Gastrocnemius medialis (tissue), 4 donors: ENCODE results near the gene CHEK2. TPM values are rescaled to one million over a fixed set of nuclear protein-coding genes. Genes with fewer than 3 reads are reported as not detected.
"Not testable (repeated sequence)": the region's sequence is repeated elsewhere in the genome, so short reads cannot be mapped to it uniquely, and the experiment has no call there.

Experiments
- ATAC-seq, 2 donors: fragments of 150-250 bp; one replicate each; pipeline ENCODE4 v1.9.1; 2016
- DNase-seq, 2 donors: peaks; one replicate each; pipeline ENCODE4 v3.0.0-alpha.2; 2019
- H3K27ac ChIP-seq, 4 donors: fragments of 200-600 bp; sonication (generic); 1 replicate in 1 of 4; 2 replicates in 3 of 4; pipeline ENCODE4 v1.5.1; 2016 to 2018; ENCODE audit warnings: mild to moderate bottlenecking in 2 of 4, moderate library complexity in 1 of 4
- H3K27me3 ChIP-seq, 3 donors: fragments of 200-600 bp; sonication (generic) in 2 of 3; 1 replicate in 1 of 3; 2 replicates in 2 of 3; pipeline versions ENCODE4 v1.5.1 to v1.6.0; 2016 to 2019; ENCODE audit warnings: mild to moderate bottlenecking in 1 of 3, moderate library complexity in 1 of 3
- H3K36me3 ChIP-seq, 2 donors: fragments of 200-600 bp; sonication (generic) in 1 of 2; one replicate each; pipeline ENCODE4 v1.5.1; 2017 to 2018
- H3K4me1 ChIP-seq, 2 donors: fragments of 200-600 bp; sonication (generic) in 1 of 2; one replicate each; pipeline ENCODE4 v1.5.1; 2016 to 2017; ENCODE audit warnings: mild to moderate bottlenecking in 2 of 2
- H3K4me3 ChIP-seq, 4 donors: fragments of 200-600 bp; sonication (generic) in 3 of 4; 1 replicate in 1 of 4; 2 replicates in 3 of 4; pipeline ENCODE4 v1.5.1; 2016 to 2019; ENCODE audit warnings: mild to moderate bottlenecking in 2 of 4
- H3K9me3 ChIP-seq, 3 donors: fragments of 200-600 bp; sonication (generic) in 2 of 3; 1 replicate in 1 of 3; 2 replicates in 2 of 3; pipeline ENCODE4 v1.5.1; 2016 to 2019
- POLR2A ChIP-seq, 2 donors: fragments of 450-650 bp; IDR thresholded peaks; one replicate each; pipeline ENCODE4 v1.6.1; 2017; ENCODE audit warnings: antibody characterized with exemption in 2 of 2, mild to moderate bottlenecking in 2 of 2, moderate library complexity in 2 of 2
- in situ Hi-C, 4 donors: fragments of 200-750 bp; cut with MboI; loops; one replicate each; pipeline versions ENCODE4 v1.15.0 to v1.8.0; 2017; ENCODE audit warnings: low sequenced_read_pairs in 4 of 4
- intact Hi-C: fragments of 100-400 bp; cut with DNase I; formaldehyde crosslinking; loops from one replicate; pipeline ENCODE4 v1.15.1; 2023; ENCODE audit warnings: low total_unique reads
- total RNA-seq, 4 donors: library from RNA; depleted of rRNA; stranded (reverse); fragments of >200 nt; gene quantifications; one replicate each; pipeline versions ENCODE4 v1.1.0 to v1.2.3, GENCODE V29; 2016
- TF ChIP-seq, protein P1 (sequence below), 5 experiments: fragments of 450-650 bp in 3 of 5; fragments of 200-600 bp in 2 of 5; sonication (generic) in 2 of 5; IDR thresholded peaks in 4 of 5; conservative IDR thresholded peaks in 1 of 5; 1 replicate in 4 of 5; 2 replicates in 1 of 5; pipeline ENCODE4 v1.5.1; 2016 to 2019; ENCODE audit warnings: antibody characterized with exemption in 5 of 5, mild to moderate bottlenecking in 3 of 5, moderate library complexity in 3 of 5

The CHEK2 gene
- total RNA-seq, 4 donors from 2014 or later: 0.58 to 5.7 (median 3.7) TPM

DNA sequence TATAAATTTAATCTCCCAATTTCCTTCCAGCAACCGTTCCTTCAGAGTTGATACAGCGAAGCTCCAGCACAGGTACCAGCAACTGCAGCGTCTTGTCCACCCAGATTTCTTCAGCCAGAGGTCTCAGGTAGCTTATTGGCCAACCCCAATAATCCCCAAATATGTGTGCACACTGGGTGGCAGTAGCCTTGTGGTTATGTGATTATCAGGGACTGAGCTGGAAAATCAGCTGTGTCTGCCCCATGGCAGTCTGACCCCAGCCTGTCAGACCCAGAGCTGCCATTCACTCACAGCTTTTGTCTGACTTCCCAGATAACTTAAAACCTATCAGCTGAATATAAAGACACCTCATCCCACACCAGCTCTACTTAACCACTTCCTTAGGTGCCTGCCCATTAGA is 2.2 kb upstream of the CHEK2 start:
- H3K4me1 ChIP-seq: peaks cover 12 to 13% of the 10 kb centered on the region in 2 donors
- intact Hi-C loops: loop anchor here (10.0 kb wide), 1 partner anchor 139 kb away; no protein-coding TSS in a partner anchor
- DNase-seq (no peak), ATAC-seq (no peak)
- in situ Hi-C loops: loop anchor here in 1 of 4 donors (10.0 kb wide), 1 partner anchor 139 kb away; no protein-coding TSS in a partner anchor
- no peak overlapping the region for H3K27ac ChIP-seq
- H3K4me3 ChIP-seq: no peak overlapping the region
- H3K36me3 ChIP-seq: peaks cover 0 to 53% of the 10 kb centered on the region in 2 donors
- H3K27me3 ChIP-seq: no peaks in the 10 kb centered on the region
- H3K9me3 ChIP-seq: no peaks in the 10 kb centered on the region
- TF ChIP-seq, protein P1, sequence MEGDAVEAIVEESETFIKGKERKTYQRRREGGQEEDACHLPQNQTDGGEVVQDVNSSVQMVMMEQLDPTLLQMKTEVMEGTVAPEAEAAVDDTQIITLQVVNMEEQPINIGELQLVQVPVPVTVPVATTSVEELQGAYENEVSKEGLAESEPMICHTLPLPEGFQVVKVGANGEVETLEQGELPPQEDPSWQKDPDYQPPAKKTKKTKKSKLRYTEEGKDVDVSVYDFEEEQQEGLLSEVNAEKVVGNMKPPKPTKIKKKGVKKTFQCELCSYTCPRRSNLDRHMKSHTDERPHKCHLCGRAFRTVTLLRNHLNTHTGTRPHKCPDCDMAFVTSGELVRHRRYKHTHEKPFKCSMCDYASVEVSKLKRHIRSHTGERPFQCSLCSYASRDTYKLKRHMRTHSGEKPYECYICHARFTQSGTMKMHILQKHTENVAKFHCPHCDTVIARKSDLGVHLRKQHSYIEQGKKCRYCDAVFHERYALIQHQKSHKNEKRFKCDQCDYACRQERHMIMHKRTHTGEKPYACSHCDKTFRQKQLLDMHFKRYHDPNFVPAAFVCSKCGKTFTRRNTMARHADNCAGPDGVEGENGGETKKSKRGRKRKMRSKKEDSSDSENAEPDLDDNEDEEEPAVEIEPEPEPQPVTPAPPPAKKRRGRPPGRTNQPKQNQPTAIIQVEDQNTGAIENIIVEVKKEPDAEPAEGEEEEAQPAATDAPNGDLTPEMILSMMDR (IDR thresholded peaks at IDR 0.05 in 4 of 5, conservative IDR thresholded peaks at IDR 0.05 in 1 of 5): no peak
- TF ChIP-seq POLR2A (IDR thresholded peaks at IDR 0.05): no peak

DNA sequence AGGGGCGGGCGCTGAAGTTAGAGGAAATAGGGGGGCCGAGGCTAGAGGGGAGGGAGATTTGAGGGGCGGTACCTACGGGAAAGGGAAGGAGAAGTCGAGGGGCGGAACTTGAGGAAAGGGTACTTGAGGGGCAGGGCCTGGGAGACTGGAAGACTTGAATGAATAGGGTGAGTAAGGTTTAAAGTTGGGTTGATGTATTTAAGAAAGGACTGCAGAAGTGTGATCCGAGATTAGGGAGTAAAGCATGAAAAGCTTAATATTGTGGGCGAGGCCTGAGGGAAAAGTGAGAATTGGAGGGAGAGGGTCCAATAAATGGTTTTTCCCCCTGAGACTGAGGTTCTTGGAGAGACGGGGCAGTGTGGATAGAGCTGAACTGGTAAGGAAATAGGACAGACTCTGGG is 942 bp upstream of the CHEK2 start:
- Histone ChIP-seq H3K27me3 (no peaks in the 10 kb centered on the region), H3K4me1 (peaks cover 12 to 13% of the 10 kb centered on the region in 2 donors), H3K27ac (peak overlapping the region; percentile 90 to 99 (median 94)), H3K9me3 (no peaks in the 10 kb centered on the region), H3K36me3 (peaks cover 0 to 40% of the 10 kb centered on the region in 2 donors), H3K4me3 (peak overlapping the region; percentile 62 to 98 (median 82))
- TF ChIP-seq, protein P1 (IDR thresholded peaks at IDR 0.05 in 4 of 5, conservative IDR thresholded peaks at IDR 0.05 in 1 of 5): no peak
- TF ChIP-seq POLR2A (IDR thresholded peaks at IDR 0.05): no peak
- in situ Hi-C loops (loop anchor here in 1 of 4 donors (10.0 kb wide), 1 partner anchor 138 kb away; no protein-coding TSS in a partner anchor), intact Hi-C loops (loop anchor here (1.0 to 10.0 kb wide), 3 partner anchors 30 to 138 kb away; partner anchors contain the start of genes CCDC117 and XBP1)
- ATAC-seq (no peak), DNase-seq (no peak)

DNA sequence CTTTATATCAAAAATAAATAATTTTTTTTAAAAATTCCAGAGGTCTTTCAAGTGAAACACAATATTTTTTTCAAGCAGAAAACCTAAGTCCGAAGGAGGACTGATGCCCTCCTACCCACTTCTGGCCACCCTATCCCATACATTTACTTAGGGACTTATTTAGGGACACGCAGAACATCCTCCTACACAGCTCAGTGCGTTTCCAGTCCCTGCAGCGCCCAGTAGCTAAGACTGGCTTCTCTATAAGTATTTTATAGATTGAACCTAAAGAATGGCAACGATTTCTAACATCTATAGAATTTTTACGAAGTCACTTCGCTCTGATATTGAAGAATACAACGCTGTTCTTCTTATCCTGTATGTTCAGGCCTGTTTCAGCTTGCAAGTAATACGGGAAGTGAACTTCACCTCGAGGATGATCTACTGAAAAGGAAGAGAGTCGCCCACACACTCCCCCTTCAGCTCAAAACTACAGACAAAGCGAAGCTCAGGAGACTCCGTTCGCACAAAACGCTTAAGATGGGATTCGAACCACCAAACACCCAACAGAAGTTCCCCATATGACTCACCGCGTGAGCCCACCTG is 328 bp downstream of the CHEK2 start:
- in situ Hi-C loops (loop anchor here in 1 of 4 donors (10.0 kb wide), 1 partner anchor 136 kb away; no protein-coding TSS in a partner anchor), intact Hi-C loops (loop anchor here (10.0 kb wide), 1 partner anchor 136 kb away; no protein-coding TSS in a partner anchor)
- Histone ChIP-seq H3K4me3 (peak overlapping the region; percentile 39 to 98 (median 82)), H3K27ac (peak overlapping the region in 3 of 4 donors; percentile 18 to 99 (median 96)), H3K27me3 (no peaks in the 10 kb centered on the region), H3K9me3 (no peaks in the 10 kb centered on the region), H3K4me1 (peaks cover 12 to 13% of the 10 kb centered on the region in 2 donors), H3K36me3 (peaks cover 0 to 28% of the 10 kb centered on the region in 2 donors)
- no peak for ATAC-seq
- TF ChIP-seq, protein P1 (IDR thresholded peaks at IDR 0.05 in 4 of 5, conservative IDR thresholded peaks at IDR 0.05 in 1 of 5): no peak
- TF ChIP-seq POLR2A (IDR thresholded peaks at IDR 0.05): no peak
- no peak for DNase-seq

DNA sequence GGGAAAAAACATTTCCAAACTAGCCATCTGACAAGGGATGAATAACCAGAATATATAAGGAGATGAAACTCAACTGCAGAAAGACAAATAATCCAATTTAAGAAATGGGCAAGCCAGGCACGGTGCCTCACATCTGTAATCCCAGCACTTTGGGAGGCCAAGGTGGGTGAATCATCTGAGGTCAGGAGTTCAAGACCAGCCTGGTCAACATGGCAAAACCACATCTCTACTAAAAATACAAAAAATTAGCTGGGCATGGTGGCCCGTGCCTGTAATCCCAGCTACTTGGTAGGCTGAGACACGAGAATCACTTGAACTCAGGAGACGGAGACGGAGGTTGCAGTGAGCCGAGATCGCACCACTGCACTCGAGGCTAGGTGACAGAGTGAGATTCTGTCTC is 2.7 kb downstream of the CHEK2 start:
- intact Hi-C loops: not testable (repeated sequence)

DNA sequence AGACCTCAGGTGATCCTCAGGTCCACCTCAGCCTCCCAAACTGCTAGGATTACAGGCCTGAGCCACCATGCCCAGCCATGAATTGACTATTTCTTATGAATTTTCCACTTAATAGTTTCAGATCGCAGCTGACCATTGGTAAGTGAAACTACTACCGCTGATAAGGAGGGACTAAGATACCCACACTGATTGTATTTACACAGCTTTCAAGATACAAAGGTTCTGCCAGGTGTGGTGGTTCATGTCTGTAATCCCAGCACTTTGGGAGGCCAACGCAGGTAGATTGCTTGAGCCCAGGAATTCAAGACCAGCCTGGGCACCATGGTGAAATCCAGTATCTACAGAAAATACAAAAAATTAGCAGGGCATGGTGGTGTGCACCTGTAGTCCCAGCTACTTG is 3.9 kb downstream of the CHEK2 start:
- no peaks in the 10 kb centered on the region for H3K9me3 ChIP-seq
- ATAC-seq: no peak
- H3K4me1 ChIP-seq: peaks cover 6 to 8% of the 10 kb centered on the region in 2 donors
- intact Hi-C loops: no loop called here
- no peak overlapping the region for H3K4me3 ChIP-seq
- TF ChIP-seq, protein P1 (IDR thresholded peaks at IDR 0.05 in 4 of 5, conservative IDR thresholded peaks at IDR 0.05 in 1 of 5): no peak
- no peak for TF ChIP-seq POLR2A (IDR thresholded peaks at IDR 0.05)
- H3K27me3 ChIP-seq: no peaks in the 10 kb centered on the region
- H3K27ac ChIP-seq: no peak overlapping the region
- no peak for DNase-seq
- in situ Hi-C loops: no loop called here
- H3K36me3 ChIP-seq: no peaks in the 10 kb centered on the region

More for the DNA sequence above, 2.7 kb downstream of the CHEK2 start:
- H3K36me3 ChIP-seq, H3K27ac ChIP-seq, ATAC-seq, H3K4me3 ChIP-seq, H3K9me3 ChIP-seq, DNase-seq, in situ Hi-C loops, H3K27me3 ChIP-seq: not testable (repeated sequence)
- peaks cover 12 to 13% of the 10 kb centered on the region in 2 donors for H3K4me1 ChIP-seq
